HCT116 (cell line): ENCODE data around the gene CDIP1. TPM values are rescaled to one million over a fixed set of nuclear protein-coding genes. Genes with fewer than 3 reads are reported as not detected.

Experiments
- ATAC-seq: fragments of 200-7000 bp; cut with Tn5 transposase; 2 replicates; pipeline ENCODE4 v1.9.1; 2020; ENCODE audit warnings: mild to moderate bottlenecking, moderate library complexity
- BruUV-seq: library from RNA; stranded (reverse); fragments of 400-500 nt; replicated peaks from 2 replicates; lab custom pipeline; 2021; lab: Mats Ljungman, UMichigan
- CTCF ChIA-PET: fragments of 300-600 bp; sonication (Branson Sonifier 250); formaldehyde crosslinking; loops from one replicate; lab custom pipeline; 2021; ENCODE audit warnings: antibody characterized with exemption; lab: Charles Lee
- POLR2A ChIA-PET: fragments of 300-600, 350-600 bp; sonication (Branson Sonifier 250); formaldehyde crosslinking; loops from one replicate; lab custom pipeline; 2021; ENCODE audit warnings: antibody characterized with exemption; lab: Charles Lee
- RAD21 ChIA-PET, 2 experiments: fragments of 300-600 bp; sonication (Branson Sonifier 250); formaldehyde crosslinking; loops; one replicate each; lab custom pipeline; 2023; ENCODE audit warnings: low total read pairs in 2 of 2; ENCODE audit not compliant: uncharacterized antibody in 2 of 2, unreplicated experiment in 2 of 2, low non-redundant PET in 1 of 2; lab: Charles Lee
- DNase-seq: peaks from one replicate; pipeline ENCODE4 v3.0.0-alpha.2; 2010; ENCODE audit warnings: low read depth, low spot score
- H2AFZ ChIP-seq: fragments of 200-600 bp; shearing (Covaris generic), sonication (generic); 2 replicates; pipeline ENCODE4 v1.6.1; 2017; ENCODE audit warnings: low read depth, mixed run types, mixed read lengths, antibody characterized with exemption, low read length; ENCODE audit not compliant: poor library complexity, severe bottlenecking
- H3K27ac ChIP-seq: 2 replicates; pipeline ENCODE4 v1.5.1; 2012; ENCODE audit warnings: low read depth, low read length
- H3K27me3 ChIP-seq: fragments of 200-600 bp; sonication (generic); 2 replicates; pipeline ENCODE4 v1.6.1; 2016; ENCODE audit warnings: mixed run types, low read length, mixed read lengths; ENCODE audit not compliant: insufficient read depth
- H3K36me3 ChIP-seq, 2 experiments: fragments of 200-500 bp in 1 of 2; fragments of 200-600 bp in 1 of 2; sonication (Bioruptor generic) in 1 of 2; sonication (generic) in 1 of 2; 2 replicates each; pipeline versions ENCODE4 v1.5.1 to v1.6.1; 2014 to 2016; ENCODE audit warnings: low read length in 2 of 2, inconsistent platforms in 1 of 2, mixed read lengths in 1 of 2, mixed run types in 1 of 2; ENCODE audit not compliant: insufficient read depth in 2 of 2, control insufficient read depth in 1 of 2
- H3K4me1 ChIP-seq, 2 experiments: fragments of 200-600 bp in 1 of 2; sonication (generic) in 1 of 2; 2 replicates each; pipeline versions ENCODE4 v1.5.1 to v1.6.1; 2012 to 2017; ENCODE audit warnings: low read length in 2 of 2, inconsistent platforms in 1 of 2, mild to moderate bottlenecking in 1 of 2, mixed read lengths in 1 of 2, mixed run types in 1 of 2, moderate library complexity in 1 of 2; ENCODE audit not compliant: insufficient read depth in 2 of 2, control insufficient read depth in 1 of 2
- H3K4me2 ChIP-seq: fragments of 200-600 bp; sonication (generic); 2 replicates; pipeline ENCODE4 v1.6.1; 2017; ENCODE audit warnings: mixed run types, low read length, mixed read lengths
- H3K4me3 ChIP-seq, 2 experiments: fragments of 200-600 bp in 1 of 2; sonication (generic) in 1 of 2; replicated peaks in 1 of 2; 2 replicates each; pipeline ENCODE4 v1.5.1; 2011 to 2016; ENCODE audit warnings: low read length in 2 of 2, control low read depth in 1 of 2, low read depth in 1 of 2, mild to moderate bottlenecking in 1 of 2, mixed read lengths in 1 of 2, mixed run types in 1 of 2
- H3K79me2 ChIP-seq: fragments of 200-600 bp; sonication (generic); 2 replicates; pipeline ENCODE4 v1.6.1; 2017; ENCODE audit warnings: mild to moderate bottlenecking, mixed run types, low read length, moderate library complexity, mixed read lengths; ENCODE audit not compliant: insufficient read depth
- H3K9ac ChIP-seq: fragments of 200-600 bp; sonication (generic); 2 replicates; pipeline ENCODE4 v1.6.1; 2016; ENCODE audit warnings: low read length, mixed read lengths
- H3K9me2 ChIP-seq: fragments of 200-600 bp; sonication (generic), shearing (Covaris generic); 2 replicates; pipeline ENCODE4 v1.6.1; 2017; ENCODE audit warnings: mixed run types, mild to moderate bottlenecking, moderate library complexity; ENCODE audit not compliant: insufficient read depth
- H3K9me3 ChIP-seq, 2 experiments: fragments of 200-500 bp in 1 of 2; fragments of 200-600 bp in 1 of 2; sonication (Bioruptor generic) in 1 of 2; sonication (generic) in 1 of 2; 2 replicates each; pipeline ENCODE4 v1.6.1; 2014 to 2017; ENCODE audit warnings: low read length in 2 of 2, mixed read lengths in 2 of 2, inconsistent platforms in 1 of 2, low read depth in 1 of 2, mild to moderate bottlenecking in 1 of 2, mixed run types in 1 of 2, moderate library complexity in 1 of 2; ENCODE audit not compliant: control insufficient read depth in 1 of 2, insufficient read depth in 1 of 2
- H4K20me1 ChIP-seq: fragments of 200-600 bp; sonication (generic), shearing (Covaris generic); 2 replicates; pipeline ENCODE4 v1.6.1; 2017; ENCODE audit warnings: mixed run types, mild to moderate bottlenecking, moderate library complexity; ENCODE audit not compliant: insufficient read depth
- FOSL1 ChIP-seq: IDR thresholded peaks from 2 replicates; pipeline ENCODE4 v1.6.1; 2012; ENCODE audit warnings: low read depth
- JUND ChIP-seq: IDR thresholded peaks from 2 replicates; pipeline ENCODE4 v1.6.1; 2012
- TCF7L2 ChIP-seq: IDR thresholded peaks from 2 replicates; pipeline ENCODE4 v1.7.0; 2011; ENCODE audit warnings: borderline replicate concordance, inconsistent platforms; ENCODE audit not compliant: insufficient read depth, insufficient read length; ENCODE audit errors: extremely low read depth
- ZNF274 ChIP-seq: fragments of 200-500 bp; sonication (Bioruptor generic); IDR thresholded peaks from 2 replicates; pipeline ENCODE4 v1.6.1; 2014; ENCODE audit warnings: mild to moderate bottlenecking, low read depth, low read length, inconsistent platforms
- intact Hi-C: fragments of 100-400 bp; cut with micrococcal nuclease; formaldehyde crosslinking; loops from 2 replicates; pipeline ENCODE4 v1.10.0; 2022
- total RNA-seq: library from RNA; stranded (reverse); gene quantifications from one replicate; pipeline ENCODE4 v1.2.1, GENCODE V29; 2021; ENCODE audit not compliant: unreplicated experiment

The CDIP1 gene
- total RNA-seq, 1 experiment from 2014 or later = 7.2 TPM

- Histone ChIP-seq H4K20me1 (no peaks in the 10 kb centered on the region), H3K4me3 (no peak overlapping the region), H3K27ac (no peak overlapping the region), H3K27me3 (no peaks in the 10 kb centered on the region), H3K9me2 (no peaks in the 10 kb centered on the region), H3K9ac (no peak overlapping the region), H2AFZ (no peak overlapping the region), H3K9me3 (no peaks in the 10 kb centered on the region), H3K4me2 (no peak overlapping the region), H3K36me3 (peaks cover 10 to 16% of the 10 kb centered on the region in 2 experiments; a peak in 3 of 4 replicates), H3K79me2 (no peaks in the 10 kb centered on the region), H3K4me1 (peaks cover 0 to 24% of the 10 kb centered on the region in 2 experiments; a peak in 3 of 4 replicates)
- ChIA-PET CTCF (no interaction called here), RAD21 (no interaction called here), POLR2A (no interaction called here)
- ATAC-seq = peak; percentile 41
- BruUV-seq = no TSS peak
- intact Hi-C loops = no loop called here
- DNase-seq = no peak
- TF ChIP-seq FOSL1 (no peak), JUND (0 out of 2 replicates have a peak, but pooled peaks have one; percentile 20), TCF7L2 (peak; percentile 20)
Observed at GRCh38 chr16:4461250-4462085, 77.1 kb downstream of the CDIP1 start.

GRCh38 chr16:4460936-4461249 is 77.7 kb downstream of the CDIP1 start:
- H3K36me3 ChIP-seq = peaks cover 11 to 20% of the 10 kb centered on the region in 2 experiments; a peak in 3 of 4 replicates
- H2AFZ ChIP-seq = no peak overlapping the region
- intact Hi-C loops = no loop called here
- ChIA-PET CTCF (no interaction called here), RAD21 (no interaction called here), POLR2A (no interaction called here)
- no peaks in the 10 kb centered on the region for H3K9me2 ChIP-seq
- H4K20me1 ChIP-seq = no peaks in the 10 kb centered on the region
- H3K79me2 ChIP-seq = no peaks in the 10 kb centered on the region
- H3K4me2 ChIP-seq = no peak overlapping the region
- DNase-seq (no peak), ATAC-seq (peak; percentile 15; the same call in 1 of the 2 replicates)
- H3K4me3 ChIP-seq = no peak overlapping the region
- TF ChIP-seq FOSL1 (no peak), ZNF274 (no peak)
- peaks cover 0 to 24% of the 10 kb centered on the region in 2 experiments; a peak in 3 of 4 replicates for H3K4me1 ChIP-seq
- no TSS peak for BruUV-seq
- H3K27ac ChIP-seq = no peak overlapping the region
- H3K27me3 ChIP-seq = no peaks in the 10 kb centered on the region
- H3K9ac ChIP-seq = no peak overlapping the region
- no peaks in the 10 kb centered on the region for H3K9me3 ChIP-seq

Other genes with a start within 250 kb of the CDIP1 start
- 18.2 TPM for gene GLIS2, start 222.7 kb downstream of the CDIP1 start, total RNA-seq
- 102 TPM for gene PAM16, start 187.5 kb downstream of the CDIP1 start, total RNA-seq
- gene VASN, start 166.9 kb downstream of the CDIP1 start, total RNA-seq = 6.3 TPM
- 21.3 TPM for gene CORO7, start 122.2 kb downstream of the CDIP1 start, total RNA-seq
- gene DNAJA3, start 112.9 kb downstream of the CDIP1 start, total RNA-seq = 93.3 TPM
- 76.7 TPM for gene NMRAL1, start 64.1 kb downstream of the CDIP1 start, total RNA-seq
- gene HMOX2, start 62.4 kb downstream of the CDIP1 start, total RNA-seq = 55.1 TPM
- 0.10 TPM for gene C16orf96, start 17.6 kb upstream of the CDIP1 start, total RNA-seq
- 45.9 TPM for gene UBALD1, start 76.1 kb upstream of the CDIP1 start, total RNA-seq
- 50.6 TPM for gene MGRN1, start 86.1 kb upstream of the CDIP1 start, total RNA-seq
- 23.4 TPM for gene NUDT16L1, start 154.8 kb upstream of the CDIP1 start, total RNA-seq
- gene ANKS3, start 195.5 kb upstream of the CDIP1 start, total RNA-seq = 25.5 TPM
- 1.0 TPM for gene DNAAF8, start 195.8 kb upstream of the CDIP1 start, total RNA-seq
- 20.1 TPM for gene ZNF500, start 228.4 kb upstream of the CDIP1 start, total RNA-seq
- not detected for gene SEPTIN12, start 249.6 kb upstream of the CDIP1 start, total RNA-seq